ENCODE results near the gene BEST1. TPM values are rescaled to one million over a fixed set of nuclear protein-coding genes. Genes with fewer than 3 reads are reported as not detected.

Gene BEST1
- total RNA-seq, 1 experiment from 2014 or later, result 0.17 TPM

DNA sequence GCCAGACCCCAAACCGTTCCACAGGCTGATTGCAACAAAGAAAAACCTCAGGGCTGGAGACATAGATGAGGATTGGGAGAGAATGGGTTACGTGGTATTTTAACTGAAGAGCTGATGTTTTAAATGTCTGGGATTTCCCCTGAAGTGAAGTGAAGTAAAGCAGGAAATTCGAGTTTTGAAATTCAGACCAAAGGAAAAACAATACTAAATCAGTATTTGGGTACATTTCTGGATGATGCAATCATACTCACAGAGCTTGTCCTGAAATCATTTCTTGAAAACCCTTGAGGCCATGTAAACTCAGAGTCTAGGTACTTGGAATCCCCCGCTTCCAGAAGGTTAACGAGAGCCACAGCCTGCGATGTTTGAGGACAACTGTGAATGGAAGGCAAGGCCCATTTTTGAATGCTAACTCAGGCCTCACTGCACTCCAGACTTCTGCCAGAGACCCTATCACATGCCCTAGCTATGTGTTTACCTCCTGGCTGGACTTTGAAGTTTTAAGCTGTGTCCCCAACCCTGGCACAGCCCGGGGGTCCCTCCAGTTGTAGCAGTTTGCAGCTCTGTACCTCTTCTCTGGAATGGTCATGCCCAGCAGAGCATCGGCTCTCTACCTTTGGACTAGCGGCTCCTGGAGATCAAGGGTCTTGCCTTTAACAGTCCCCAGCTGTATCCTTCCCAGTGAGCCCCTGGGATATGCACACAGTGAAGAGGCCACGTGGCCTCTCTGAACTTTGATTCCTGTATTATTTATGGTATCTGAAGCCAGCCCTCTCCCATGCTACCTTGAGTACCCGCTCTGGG, 22.7 kb downstream of the BEST1 start:
- DNase-seq (ENCODE audit: low spot score), result no peak
- ATAC-seq, result no peak
- Mint-ChIP-seq H3K4me3 (no peak overlapping the region), H3K27me3 (ENCODE audit: low read depth) (peaks cover 2% of the 10 kb centered on the region; the same call in 1 of the 2 replicates), H3K27ac (peak overlapping the region; percentile 94), H3K36me3 (no peaks in the 10 kb centered on the region), H3K4me1 (peaks cover 51% of the 10 kb centered on the region), H3K9me3 (no peaks in the 10 kb centered on the region)
- CTCF ChIA-PET, result interaction anchor here (0.6 to 3.4 kb wide), 12 partner anchors 18 to 176 kb away, joined by 3 to 35 read pairs (median 5); no protein-coding TSS in a partner anchor
- TF ChIP-seq GABPB1 (CRISPR knock-in tag; IDR thresholded peaks at IDR 0.05), result peak; percentile 86
- TF ChIP-seq SMAD3 (CRISPR knock-in tag; IDR thresholded peaks at IDR 0.05; ENCODE audit: borderline replicate concordance), result no peak
- POLR2A ChIA-PET, result interaction anchor here (0.8 kb wide), 1 partner anchor 24 kb away, joined by 3 read pairs; no protein-coding TSS in a partner anchor

DNA sequence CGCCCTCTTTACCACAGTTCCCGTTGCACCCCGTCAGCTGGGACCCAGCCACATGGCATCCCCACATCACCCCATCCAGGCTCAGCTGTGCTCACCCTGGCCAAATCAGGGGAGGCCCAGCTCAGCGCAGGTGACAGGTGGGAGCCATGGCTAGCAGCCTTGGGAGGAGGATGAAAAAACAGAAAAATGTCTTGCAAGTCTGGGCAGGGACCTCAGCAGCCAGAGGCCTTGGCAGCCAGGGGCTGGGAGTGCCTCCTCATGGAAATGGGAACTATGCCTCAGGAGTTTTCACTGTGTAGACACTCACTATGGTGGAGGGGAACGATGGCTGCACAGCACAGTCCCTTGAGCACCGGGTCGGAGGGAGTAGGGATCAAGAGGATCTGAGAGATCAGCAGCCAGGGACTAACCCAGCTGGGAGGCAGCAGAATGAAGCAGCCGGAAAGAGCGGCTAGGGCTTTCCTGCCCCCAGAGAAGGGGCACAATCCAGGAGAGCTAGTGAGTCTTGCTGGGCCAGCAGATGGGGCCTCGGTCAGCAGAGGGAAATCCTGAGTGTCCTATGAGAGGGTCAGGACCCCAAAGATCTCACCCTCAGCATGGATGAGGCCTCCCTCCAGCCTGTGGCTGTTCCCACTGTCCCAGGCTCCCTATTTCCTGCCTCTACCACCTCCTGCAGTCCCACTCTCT, 23.5 kb downstream of the BEST1 start:
- H3K4me1 Mint-ChIP-seq, result peaks cover 46% of the 10 kb centered on the region

DNA sequence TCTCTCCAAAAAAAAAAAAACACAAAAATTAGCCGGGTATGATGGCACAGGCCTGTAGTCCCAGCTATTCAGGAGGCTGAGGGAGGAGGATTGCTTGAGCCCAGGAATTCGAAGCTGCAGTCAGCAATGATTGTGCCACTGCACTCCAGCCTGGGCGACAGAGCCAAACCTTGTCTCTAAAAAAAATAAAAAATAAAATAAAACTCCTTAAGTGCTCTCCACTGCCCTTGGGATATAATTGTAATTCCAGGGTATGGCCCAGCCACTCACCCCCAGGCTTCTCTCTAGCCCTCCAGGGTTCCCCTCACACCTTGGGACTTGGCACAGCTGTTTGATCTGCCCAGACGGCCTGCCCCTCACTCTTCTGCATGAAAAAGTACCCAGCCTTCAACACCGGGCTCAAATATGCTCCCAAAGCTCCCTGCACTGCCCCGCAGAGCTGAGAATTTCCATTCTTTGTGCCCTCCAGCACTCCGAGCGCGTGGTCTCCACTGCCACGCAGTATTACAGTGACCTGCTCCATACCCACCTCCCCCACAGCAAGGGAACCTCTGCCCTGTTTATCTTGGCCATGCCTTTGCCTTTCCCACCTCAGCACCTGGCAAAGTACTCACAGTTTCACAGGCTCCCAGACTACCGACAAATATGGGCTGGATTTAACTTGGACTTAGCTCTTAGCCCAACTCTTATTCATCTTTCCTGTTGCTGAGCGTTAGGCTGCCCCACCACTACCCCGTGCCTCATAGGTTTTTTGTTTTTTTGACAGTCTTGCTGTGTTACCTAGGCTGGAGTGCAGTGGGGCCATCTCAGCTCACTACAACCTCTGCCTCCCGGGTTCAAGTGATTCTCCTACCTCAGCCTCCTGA, 24.8 kb downstream of the BEST1 start:
- peaks cover 36% of the 10 kb centered on the region for H3K4me1 Mint-ChIP-seq
- no peak overlapping the region for H3K4me3 Mint-ChIP-seq
- no peak for ATAC-seq
- ChIA-PET POLR2A (no interaction called here), CTCF (interaction anchor here (0.6 to 2.8 kb wide), 3 partner anchors 76 to 133 kb away, joined by 3 to 14 read pairs (median 7); no protein-coding TSS in a partner anchor)
- no peak for DNase-seq (ENCODE audit: low spot score)
- H3K36me3 Mint-ChIP-seq, result no peaks in the 10 kb centered on the region
- H3K27me3 Mint-ChIP-seq (ENCODE audit: low read depth), result peaks cover 4% of the 10 kb centered on the region
- H3K27ac Mint-ChIP-seq, result peak overlapping the region; percentile 66
- H3K9me3 Mint-ChIP-seq, result no peaks in the 10 kb centered on the region
- TF ChIP-seq RORB (CRISPR knock-in tag; IDR thresholded peaks at IDR 0.05), result no peak
- TF ChIP-seq, protein P1, sequence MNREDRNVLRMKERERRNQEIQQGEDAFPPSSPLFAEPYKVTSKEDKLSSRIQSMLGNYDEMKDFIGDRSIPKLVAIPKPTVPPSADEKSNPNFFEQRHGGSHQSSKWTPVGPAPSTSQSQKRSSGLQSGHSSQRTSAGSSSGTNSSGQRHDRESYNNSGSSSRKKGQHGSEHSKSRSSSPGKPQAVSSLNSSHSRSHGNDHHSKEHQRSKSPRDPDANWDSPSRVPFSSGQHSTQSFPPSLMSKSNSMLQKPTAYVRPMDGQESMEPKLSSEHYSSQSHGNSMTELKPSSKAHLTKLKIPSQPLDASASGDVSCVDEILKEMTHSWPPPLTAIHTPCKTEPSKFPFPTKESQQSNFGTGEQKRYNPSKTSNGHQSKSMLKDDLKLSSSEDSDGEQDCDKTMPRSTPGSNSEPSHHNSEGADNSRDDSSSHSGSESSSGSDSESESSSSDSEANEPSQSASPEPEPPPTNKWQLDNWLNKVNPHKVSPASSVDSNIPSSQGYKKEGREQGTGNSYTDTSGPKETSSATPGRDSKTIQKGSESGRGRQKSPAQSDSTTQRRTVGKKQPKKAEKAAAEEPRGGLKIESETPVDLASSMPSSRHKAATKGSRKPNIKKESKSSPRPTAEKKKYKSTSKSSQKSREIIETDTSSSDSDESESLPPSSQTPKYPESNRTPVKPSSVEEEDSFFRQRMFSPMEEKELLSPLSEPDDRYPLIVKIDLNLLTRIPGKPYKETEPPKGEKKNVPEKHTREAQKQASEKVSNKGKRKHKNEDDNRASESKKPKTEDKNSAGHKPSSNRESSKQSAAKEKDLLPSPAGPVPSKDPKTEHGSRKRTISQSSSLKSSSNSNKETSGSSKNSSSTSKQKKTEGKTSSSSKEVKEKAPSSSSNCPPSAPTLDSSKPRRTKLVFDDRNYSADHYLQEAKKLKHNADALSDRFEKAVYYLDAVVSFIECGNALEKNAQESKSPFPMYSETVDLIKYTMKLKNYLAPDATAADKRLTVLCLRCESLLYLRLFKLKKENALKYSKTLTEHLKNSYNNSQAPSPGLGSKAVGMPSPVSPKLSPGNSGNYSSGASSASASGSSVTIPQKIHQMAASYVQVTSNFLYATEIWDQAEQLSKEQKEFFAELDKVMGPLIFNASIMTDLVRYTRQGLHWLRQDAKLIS (CRISPR knock-in tag; IDR thresholded peaks at IDR 0.05; ENCODE audit: borderline replicate concordance), result no peak
- no peak for TF ChIP-seq ESRRA (CRISPR knock-in tag; IDR thresholded peaks at IDR 0.05; ENCODE audit: borderline replicate concordance)
- TF ChIP-seq, protein P2, sequence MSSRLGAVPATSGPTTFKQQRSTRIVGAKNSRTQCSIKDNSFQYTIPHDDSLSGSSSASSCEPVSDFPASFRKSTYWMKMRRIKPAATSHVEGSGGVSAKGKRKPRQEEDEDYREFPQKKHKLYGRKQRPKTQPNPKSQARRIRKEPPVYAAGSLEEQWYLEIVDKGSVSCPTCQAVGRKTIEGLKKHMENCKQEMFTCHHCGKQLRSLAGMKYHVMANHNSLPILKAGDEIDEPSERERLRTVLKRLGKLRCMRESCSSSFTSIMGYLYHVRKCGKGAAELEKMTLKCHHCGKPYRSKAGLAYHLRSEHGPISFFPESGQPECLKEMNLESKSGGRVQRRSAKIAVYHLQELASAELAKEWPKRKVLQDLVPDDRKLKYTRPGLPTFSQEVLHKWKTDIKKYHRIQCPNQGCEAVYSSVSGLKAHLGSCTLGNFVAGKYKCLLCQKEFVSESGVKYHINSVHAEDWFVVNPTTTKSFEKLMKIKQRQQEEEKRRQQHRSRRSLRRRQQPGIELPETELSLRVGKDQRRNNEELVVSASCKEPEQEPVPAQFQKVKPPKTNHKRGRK (CRISPR knock-in tag; IDR thresholded peaks at IDR 0.05; ENCODE audit: borderline replicate concordance), result no peak
- TF ChIP-seq NFYB (CRISPR knock-in tag; conservative IDR thresholded peaks at IDR 0.05; ENCODE audit: low read depth), result no peak
- no peak for TF ChIP-seq FOXJ3 (CRISPR knock-in tag; IDR thresholded peaks at IDR 0.05; ENCODE audit: borderline replicate concordance)
- no peak for TF ChIP-seq TEAD4 (CRISPR knock-in tag; IDR thresholded peaks at IDR 0.05)
- TF ChIP-seq, protein P3, sequence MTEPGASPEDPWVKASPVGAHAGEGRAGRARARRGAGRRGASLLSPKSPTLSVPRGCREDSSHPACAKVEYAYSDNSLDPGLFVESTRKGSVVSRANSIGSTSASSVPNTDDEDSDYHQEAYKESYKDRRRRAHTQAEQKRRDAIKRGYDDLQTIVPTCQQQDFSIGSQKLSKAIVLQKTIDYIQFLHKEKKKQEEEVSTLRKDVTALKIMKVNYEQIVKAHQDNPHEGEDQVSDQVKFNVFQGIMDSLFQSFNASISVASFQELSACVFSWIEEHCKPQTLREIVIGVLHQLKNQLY (CRISPR knock-in tag; IDR thresholded peaks at IDR 0.05), result no peak
- no peak for TF ChIP-seq FOXK1 (CRISPR knock-in tag; IDR thresholded peaks at IDR 0.05)
- no peak for TF ChIP-seq IRF2 (CRISPR knock-in tag; IDR thresholded peaks at IDR 0.05; ENCODE audit: borderline replicate concordance, low read depth)
- TF ChIP-seq CREB1 (CRISPR knock-in tag; IDR thresholded peaks at IDR 0.05), result no peak
- no peak for TF ChIP-seq ZNF263 (CRISPR knock-in tag; IDR thresholded peaks at IDR 0.05; ENCODE audit: low read depth)

More for the DNA sequence above, 23.5 kb downstream of the BEST1 start:
- H3K27ac Mint-ChIP-seq, result no peak overlapping the region
- no peak overlapping the region for H3K4me3 Mint-ChIP-seq
- TF ChIP-seq, protein P4, sequence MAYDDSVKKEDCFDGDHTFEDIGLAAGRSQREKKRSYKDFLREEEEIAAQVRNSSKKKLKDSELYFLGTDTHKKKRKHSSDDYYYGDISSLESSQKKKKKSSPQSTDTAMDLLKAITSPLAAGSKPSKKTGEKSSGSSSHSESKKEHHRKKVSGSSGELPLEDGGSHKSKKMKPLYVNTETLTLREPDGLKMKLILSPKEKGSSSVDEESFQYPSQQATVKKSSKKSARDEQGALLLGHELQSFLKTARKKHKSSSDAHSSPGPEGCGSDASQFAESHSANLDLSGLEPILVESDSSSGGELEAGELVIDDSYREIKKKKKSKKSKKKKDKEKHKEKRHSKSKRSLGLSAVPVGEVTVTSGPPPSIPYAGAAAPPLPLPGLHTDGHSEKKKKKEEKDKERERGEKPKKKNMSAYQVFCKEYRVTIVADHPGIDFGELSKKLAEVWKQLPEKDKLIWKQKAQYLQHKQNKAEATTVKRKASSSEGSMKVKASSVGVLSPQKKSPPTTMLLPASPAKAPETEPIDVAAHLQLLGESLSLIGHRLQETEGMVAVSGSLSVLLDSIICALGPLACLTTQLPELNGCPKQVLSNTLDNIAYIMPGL (CRISPR knock-in tag; IDR thresholded peaks at IDR 0.05), result 0 out of 2 replicates have a peak, but pooled peaks have one; percentile 32
- TF ChIP-seq, protein P5, sequence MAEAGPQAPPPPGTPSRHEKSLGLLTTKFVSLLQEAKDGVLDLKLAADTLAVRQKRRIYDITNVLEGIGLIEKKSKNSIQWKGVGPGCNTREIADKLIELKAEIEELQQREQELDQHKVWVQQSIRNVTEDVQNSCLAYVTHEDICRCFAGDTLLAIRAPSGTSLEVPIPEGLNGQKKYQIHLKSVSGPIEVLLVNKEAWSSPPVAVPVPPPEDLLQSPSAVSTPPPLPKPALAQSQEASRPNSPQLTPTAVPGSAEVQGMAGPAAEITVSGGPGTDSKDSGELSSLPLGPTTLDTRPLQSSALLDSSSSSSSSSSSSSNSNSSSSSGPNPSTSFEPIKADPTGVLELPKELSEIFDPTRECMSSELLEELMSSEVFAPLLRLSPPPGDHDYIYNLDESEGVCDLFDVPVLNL (CRISPR knock-in tag; IDR thresholded peaks at IDR 0.05; ENCODE audit: borderline replicate concordance, low read depth), result no peak
- DNase-seq (ENCODE audit: low spot score) (no peak), ATAC-seq (no peak)
- no peaks in the 10 kb centered on the region for H3K36me3 Mint-ChIP-seq
- H3K9me3 Mint-ChIP-seq, result no peaks in the 10 kb centered on the region
- ChIA-PET POLR2A (no interaction called here), CTCF (interaction anchor here (1.1 to 3.4 kb wide), 6 partner anchors 26 to 176 kb away, joined by 3 to 35 read pairs (median 5); no protein-coding TSS in a partner anchor)
- H3K27me3 Mint-ChIP-seq (ENCODE audit: low read depth), result peaks cover 2% of the 10 kb centered on the region; the same call in 1 of the 2 replicates

Data from WTC11 (cell line).